Mucosa of descending colon (tissue), 3 donors: ENCODE measurements around the gene AFTPH. TPM values are rescaled to one million over a fixed set of nuclear protein-coding genes. Genes with fewer than 3 reads are reported as not detected.

Source experiments
- ATAC-seq: fragments of 200-7000 bp; cut with Tn5 transposase; one replicate; pipeline ENCODE4 v1.9.1; 2020; ENCODE audit warnings: mild to moderate bottlenecking, moderate library complexity
- DNase-seq, 3 donors: peaks; one replicate each; pipeline ENCODE4 v3.0.0-alpha.2; 2020
- H3K36me3 ChIP-seq: fragments of 200-600 bp; one replicate; pipeline ENCODE4 v1.8.0; 2021; ENCODE audit warnings: low read depth, mild to moderate bottlenecking
- H3K4me1 ChIP-seq: fragments of 200-600 bp; one replicate; pipeline ENCODE4 v1.8.0; 2021; ENCODE audit warnings: low read depth, mild to moderate bottlenecking
- H3K4me3 ChIP-seq: fragments of 200-600 bp; one replicate; pipeline ENCODE4 v1.8.0; 2021; ENCODE audit warnings: mild to moderate bottlenecking
- H3K9me3 ChIP-seq: fragments of 200-600 bp; one replicate; pipeline ENCODE4 v1.8.0; 2021; ENCODE audit warnings: mild to moderate bottlenecking
- CTCF ChIP-seq: fragments of 200-600 bp; IDR thresholded peaks from one replicate; pipeline ENCODE4 v1.8.0; 2022; ENCODE audit warnings: antibody characterized with exemption, mild to moderate bottlenecking
- intact Hi-C, 2 donors: fragments of 100-400 bp; cut with DNase I in 1 of 2; cut with micrococcal nuclease in 1 of 2; formaldehyde crosslinking; loops; one replicate each; pipeline versions ENCODE4 v1.11.0 to v1.11.1; 2022; cut with DNase I, micrococcal nuclease
- total RNA-seq, 3 donors: library from RNA; stranded (reverse); fragmentation: NEBNext Ultra II Directional in 2 of 3; extraction: Animal tissue kit (Norgen Biotek cat#: 25700) in 2 of 3; gene quantifications; one replicate each; pipeline versions ENCODE4 v1.2.1 to v1.2.4, GENCODE V29; 2021 to 2023
- donor health status: DM: no; HTN: no; CAD: no; lungs with moderate emphysema.
- donor health status: DM: no; HTN: no; CAD: no.
- donor health status: DM: no; HTN: yes; CAD: no.

The AFTPH gene
- total RNA-seq, 3 donors from 2014 or later = 45.9 to 61.2 (median 50.4) TPM

DNA sequence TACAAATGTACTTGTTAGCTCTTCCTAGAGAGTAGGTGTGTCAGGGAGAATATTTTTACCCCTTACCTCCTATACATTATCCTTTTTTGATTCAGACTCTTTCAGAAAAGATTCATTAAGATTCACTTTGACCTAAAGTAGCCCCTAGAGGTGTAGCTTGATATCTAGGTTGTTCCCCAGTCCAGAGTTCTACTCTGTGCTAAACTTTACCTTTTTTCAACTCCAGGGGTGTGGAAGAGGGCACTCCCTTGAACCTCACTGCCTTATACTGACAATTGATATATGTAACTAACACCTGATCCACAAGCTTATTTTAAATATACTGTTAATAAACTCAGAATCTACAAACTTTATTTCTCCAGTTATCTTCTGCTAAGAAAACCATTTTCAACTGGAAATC lies 30.0 kb downstream of the AFTPH start:
- H3K4me3 ChIP-seq = no peak overlapping the region
- H3K4me1 ChIP-seq = no peaks in the 10 kb centered on the region
- no peak for ATAC-seq
- H3K36me3 ChIP-seq = no peaks in the 10 kb centered on the region
- intact Hi-C loops = no loop called here
- TF ChIP-seq CTCF = no peak
- DNase-seq = no peak
- H3K9me3 ChIP-seq = no peaks in the 10 kb centered on the region

DNA sequence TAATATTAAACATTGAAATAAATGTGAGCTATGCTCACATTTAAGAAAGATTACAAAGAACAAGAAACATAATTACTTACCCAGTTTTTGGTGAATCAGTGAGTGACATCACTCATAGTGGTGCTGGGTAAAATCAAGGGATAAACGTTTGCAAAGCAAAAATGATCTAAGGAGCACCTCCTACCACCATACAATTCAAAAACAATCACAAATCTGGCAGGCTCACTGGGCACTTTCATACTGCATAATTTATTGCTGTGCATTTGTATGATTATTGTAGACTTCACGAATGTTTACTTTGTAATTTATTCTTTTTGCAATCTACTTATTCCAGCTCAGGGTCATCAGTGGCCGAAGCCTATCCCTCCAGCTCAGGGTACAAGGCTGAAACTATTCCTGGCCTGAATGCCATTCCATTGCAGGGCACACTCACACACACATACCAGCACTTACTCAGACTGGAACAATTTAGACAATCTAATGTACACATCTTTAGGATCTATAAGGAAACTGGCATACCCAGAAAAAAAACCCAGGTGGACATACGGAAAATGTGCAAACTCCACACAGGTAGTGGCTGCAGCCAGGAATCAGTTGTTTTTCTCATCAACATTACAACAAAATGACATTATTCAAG lies 34.4 kb downstream of the AFTPH start:
- DNase-seq (no peak), ATAC-seq (peak; percentile 61)
- intact Hi-C loops = no loop called here

GRCh38 chr2:64562148-64562784 lies 38.1 kb downstream of the AFTPH start:
- Histone ChIP-seq H3K4me3 (no peak overlapping the region), H3K36me3 (no peaks in the 10 kb centered on the region), H3K4me1 (peaks cover 5% of the 10 kb centered on the region), H3K9me3 (no peaks in the 10 kb centered on the region)
- TF ChIP-seq CTCF = no peak
- ATAC-seq (peak; percentile 58), DNase-seq (no peak)
- intact Hi-C loops = loop anchor here in 1 of 2 donors (10.0 kb wide), 1 partner anchor 227 kb away; no protein-coding TSS in a partner anchor

More for the DNA sequence above, 34.4 kb downstream of the AFTPH start:
- H3K4me3 ChIP-seq = no peak overlapping the region
- peaks cover 5% of the 10 kb centered on the region for H3K4me1 ChIP-seq
- no peaks in the 10 kb centered on the region for H3K9me3 ChIP-seq
- TF ChIP-seq CTCF = no peak
- H3K36me3 ChIP-seq = no peaks in the 10 kb centered on the region

GRCh38 chr2:64563436-64563938 lies 39.4 kb downstream of the AFTPH start:
- Histone ChIP-seq H3K36me3 (no peaks in the 10 kb centered on the region), H3K4me3 (no peak overlapping the region), H3K4me1 (peaks cover 5% of the 10 kb centered on the region), H3K9me3 (no peaks in the 10 kb centered on the region)
- ATAC-seq = no peak
- TF ChIP-seq CTCF = no peak
- intact Hi-C loops = loop anchor here in 1 of 2 donors (10.0 kb wide), 1 partner anchor 229 kb away; no protein-coding TSS in a partner anchor
- no peak for DNase-seq

DNA sequence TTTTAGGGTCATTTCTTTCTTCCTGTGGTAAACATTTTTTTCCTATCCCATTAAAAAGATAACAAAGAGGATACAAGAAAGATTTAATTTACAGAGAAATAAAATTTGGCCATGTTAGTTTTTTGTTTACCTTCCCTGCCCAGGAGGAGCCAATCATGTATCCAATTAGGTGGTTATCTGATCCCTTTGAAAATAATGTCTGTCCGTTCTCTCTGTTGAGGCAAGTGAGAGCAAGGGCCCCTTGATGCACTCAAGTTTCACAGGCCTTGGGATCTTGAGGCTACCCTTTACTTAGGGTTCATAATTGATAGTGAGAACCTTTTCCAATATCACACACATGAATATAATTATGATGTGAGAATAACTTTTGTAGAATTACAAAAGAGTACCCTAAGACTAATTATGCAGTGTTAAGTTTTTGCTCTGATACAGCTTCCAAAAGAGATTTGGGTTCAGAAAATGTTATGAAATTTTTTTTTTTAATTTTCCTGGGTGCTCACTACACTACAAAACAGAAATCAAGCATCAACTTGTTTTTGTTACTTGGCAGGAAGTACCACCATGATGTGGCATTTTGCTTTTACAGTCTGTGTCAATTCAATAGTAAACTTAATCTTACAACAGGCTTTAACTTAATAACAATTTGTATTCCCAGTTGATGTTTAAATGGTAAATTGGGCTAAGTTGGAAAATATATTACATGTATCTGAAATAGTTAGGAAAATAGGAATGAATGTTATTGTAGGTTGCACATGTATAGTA lies 42.0 kb downstream of the AFTPH start:
- no peak for TF ChIP-seq CTCF
- ATAC-seq (no peak), DNase-seq (no peak)
- Histone ChIP-seq H3K9me3 (no peaks in the 10 kb centered on the region), H3K36me3 (no peaks in the 10 kb centered on the region), H3K4me1 (peaks cover 5% of the 10 kb centered on the region), H3K4me3 (no peak overlapping the region)
- intact Hi-C loops = loop anchor here in 1 of 2 donors (10.0 kb wide), 1 partner anchor 231 kb away; no protein-coding TSS in a partner anchor
